HCT116 (cell line): ENCODE data around the gene GRIK1. TPM values are rescaled to one million over a fixed set of nuclear protein-coding genes. Genes with fewer than 3 reads are reported as not detected.

Source experiments
- ATAC-seq: fragments of 200-7000 bp; cut with Tn5 transposase; 2 replicates; pipeline ENCODE4 v1.9.1; 2020; ENCODE audit warnings: mild to moderate bottlenecking, moderate library complexity
- BruUV-seq: library from RNA; stranded (reverse); fragments of 400-500 nt; replicated peaks from 2 replicates; lab custom pipeline; 2021; lab: Mats Ljungman, UMichigan
- CTCF ChIA-PET: fragments of 300-600 bp; sonication (Branson Sonifier 250); formaldehyde crosslinking; loops from one replicate; lab custom pipeline; 2021; ENCODE audit warnings: antibody characterized with exemption; lab: Charles Lee
- POLR2A ChIA-PET: fragments of 300-600, 350-600 bp; sonication (Branson Sonifier 250); formaldehyde crosslinking; loops from one replicate; lab custom pipeline; 2021; ENCODE audit warnings: antibody characterized with exemption; lab: Charles Lee
- RAD21 ChIA-PET, 2 experiments: fragments of 300-600 bp; sonication (Branson Sonifier 250); formaldehyde crosslinking; loops; one replicate each; lab custom pipeline; 2023; ENCODE audit warnings: low total read pairs in 2 of 2; ENCODE audit not compliant: uncharacterized antibody in 2 of 2, unreplicated experiment in 2 of 2, low non-redundant PET in 1 of 2; lab: Charles Lee
- DNase-seq: peaks from one replicate; pipeline ENCODE4 v3.0.0-alpha.2; 2010; ENCODE audit warnings: low read depth, low spot score
- H2AFZ ChIP-seq: fragments of 200-600 bp; shearing (Covaris generic), sonication (generic); 2 replicates; pipeline ENCODE4 v1.6.1; 2017; ENCODE audit warnings: low read depth, mixed run types, mixed read lengths, antibody characterized with exemption, low read length; ENCODE audit not compliant: poor library complexity, severe bottlenecking
- H3K27ac ChIP-seq: 2 replicates; pipeline ENCODE4 v1.5.1; 2012; ENCODE audit warnings: low read depth, low read length
- H3K27me3 ChIP-seq: fragments of 200-600 bp; sonication (generic); 2 replicates; pipeline ENCODE4 v1.6.1; 2016; ENCODE audit warnings: mixed run types, low read length, mixed read lengths; ENCODE audit not compliant: insufficient read depth
- H3K36me3 ChIP-seq, 2 experiments: fragments of 200-500 bp in 1 of 2; fragments of 200-600 bp in 1 of 2; sonication (Bioruptor generic) in 1 of 2; sonication (generic) in 1 of 2; 2 replicates each; pipeline versions ENCODE4 v1.5.1 to v1.6.1; 2014 to 2016; ENCODE audit warnings: low read length in 2 of 2, inconsistent platforms in 1 of 2, mixed read lengths in 1 of 2, mixed run types in 1 of 2; ENCODE audit not compliant: insufficient read depth in 2 of 2, control insufficient read depth in 1 of 2
- H3K4me1 ChIP-seq, 2 experiments: fragments of 200-600 bp in 1 of 2; sonication (generic) in 1 of 2; 2 replicates each; pipeline versions ENCODE4 v1.5.1 to v1.6.1; 2012 to 2017; ENCODE audit warnings: low read length in 2 of 2, inconsistent platforms in 1 of 2, mild to moderate bottlenecking in 1 of 2, mixed read lengths in 1 of 2, mixed run types in 1 of 2, moderate library complexity in 1 of 2; ENCODE audit not compliant: insufficient read depth in 2 of 2, control insufficient read depth in 1 of 2
- H3K4me2 ChIP-seq: fragments of 200-600 bp; sonication (generic); 2 replicates; pipeline ENCODE4 v1.6.1; 2017; ENCODE audit warnings: mixed run types, low read length, mixed read lengths
- H3K4me3 ChIP-seq, 2 experiments: fragments of 200-600 bp in 1 of 2; sonication (generic) in 1 of 2; replicated peaks in 1 of 2; 2 replicates each; pipeline ENCODE4 v1.5.1; 2011 to 2016; ENCODE audit warnings: low read length in 2 of 2, control low read depth in 1 of 2, low read depth in 1 of 2, mild to moderate bottlenecking in 1 of 2, mixed read lengths in 1 of 2, mixed run types in 1 of 2
- H3K79me2 ChIP-seq: fragments of 200-600 bp; sonication (generic); 2 replicates; pipeline ENCODE4 v1.6.1; 2017; ENCODE audit warnings: mild to moderate bottlenecking, mixed run types, low read length, moderate library complexity, mixed read lengths; ENCODE audit not compliant: insufficient read depth
- H3K9ac ChIP-seq: fragments of 200-600 bp; sonication (generic); 2 replicates; pipeline ENCODE4 v1.6.1; 2016; ENCODE audit warnings: low read length, mixed read lengths
- H3K9me2 ChIP-seq: fragments of 200-600 bp; sonication (generic), shearing (Covaris generic); 2 replicates; pipeline ENCODE4 v1.6.1; 2017; ENCODE audit warnings: mixed run types, mild to moderate bottlenecking, moderate library complexity; ENCODE audit not compliant: insufficient read depth
- H3K9me3 ChIP-seq, 2 experiments: fragments of 200-500 bp in 1 of 2; fragments of 200-600 bp in 1 of 2; sonication (Bioruptor generic) in 1 of 2; sonication (generic) in 1 of 2; 2 replicates each; pipeline ENCODE4 v1.6.1; 2014 to 2017; ENCODE audit warnings: low read length in 2 of 2, mixed read lengths in 2 of 2, inconsistent platforms in 1 of 2, low read depth in 1 of 2, mild to moderate bottlenecking in 1 of 2, mixed run types in 1 of 2, moderate library complexity in 1 of 2; ENCODE audit not compliant: control insufficient read depth in 1 of 2, insufficient read depth in 1 of 2
- H4K20me1 ChIP-seq: fragments of 200-600 bp; sonication (generic), shearing (Covaris generic); 2 replicates; pipeline ENCODE4 v1.6.1; 2017; ENCODE audit warnings: mixed run types, mild to moderate bottlenecking, moderate library complexity; ENCODE audit not compliant: insufficient read depth
- CBX3 ChIP-seq: IDR thresholded peaks from 2 replicates; pipeline ENCODE4 v1.6.1; 2012; ENCODE audit warnings: low read depth
- CEBPB ChIP-seq: IDR thresholded peaks from 2 replicates; pipeline ENCODE4 v1.6.1; 2012; ENCODE audit warnings: low read depth
- EGR1 ChIP-seq: IDR thresholded peaks from 2 replicates; pipeline ENCODE4 v1.6.1; 2012; ENCODE audit warnings: low read depth
- ELF1 ChIP-seq: IDR thresholded peaks from 2 replicates; pipeline ENCODE4 v1.6.1; 2012; ENCODE audit warnings: low read depth, borderline replicate concordance
- EZH2 ChIP-seq: fragments of 200-600 bp; sonication (generic); IDR thresholded peaks from 2 replicates; pipeline ENCODE4 v1.6.1; 2017; ENCODE audit warnings: antibody characterized with exemption, mixed run types
- EZH2phosphoT487 ChIP-seq: fragments of 200-600 bp; IDR thresholded peaks from 2 replicates; pipeline ENCODE4 v1.6.1; 2018; ENCODE audit warnings: antibody characterized with exemption, borderline replicate concordance
- FOSL1 ChIP-seq: IDR thresholded peaks from 2 replicates; pipeline ENCODE4 v1.6.1; 2012; ENCODE audit warnings: low read depth
- POLR2A ChIP-seq: IDR thresholded peaks from 2 replicates; pipeline ENCODE4 v1.7.0; 2011; ENCODE audit warnings: borderline replicate concordance; ENCODE audit not compliant: insufficient read depth, insufficient read length; ENCODE audit errors: extremely low read depth
- POLR2AphosphoS5 ChIP-seq: IDR thresholded peaks from 2 replicates; pipeline ENCODE4 v1.6.1; 2011; ENCODE audit warnings: mild to moderate bottlenecking, low read depth, low read length, moderate library complexity
- RAD21 ChIP-seq: IDR thresholded peaks from 2 replicates; pipeline ENCODE4 v1.6.1; 2012; ENCODE audit warnings: low read depth, mild to moderate bottlenecking
- SRF ChIP-seq: IDR thresholded peaks from 2 replicates; pipeline ENCODE4 v1.6.1; 2012; ENCODE audit warnings: low read depth
- TCF7L2 ChIP-seq: IDR thresholded peaks from 2 replicates; pipeline ENCODE4 v1.7.0; 2011; ENCODE audit warnings: borderline replicate concordance, inconsistent platforms; ENCODE audit not compliant: insufficient read depth, insufficient read length; ENCODE audit errors: extremely low read depth
- YY1 ChIP-seq: IDR thresholded peaks from 2 replicates; pipeline ENCODE4 v1.6.1; 2011; ENCODE audit warnings: low read length, low read depth, moderate library complexity, mild to moderate bottlenecking; ENCODE audit not compliant: insufficient replicate concordance; ENCODE audit errors: extremely low read depth
- ZFX ChIP-seq: fragments of 450-650 bp; IDR thresholded peaks from 2 replicates; pipeline ENCODE4 v1.6.1; 2017
- ZNF274 ChIP-seq: fragments of 200-500 bp; sonication (Bioruptor generic); IDR thresholded peaks from 2 replicates; pipeline ENCODE4 v1.6.1; 2014; ENCODE audit warnings: mild to moderate bottlenecking, low read depth, low read length, inconsistent platforms
- intact Hi-C: fragments of 100-400 bp; cut with micrococcal nuclease; formaldehyde crosslinking; loops from 2 replicates; pipeline ENCODE4 v1.10.0; 2022
- total RNA-seq: library from RNA; stranded (reverse); gene quantifications from one replicate; pipeline ENCODE4 v1.2.1, GENCODE V29; 2021; ENCODE audit not compliant: unreplicated experiment
- TF ChIP-seq, protein P1 (sequence below): IDR thresholded peaks from 2 replicates; pipeline ENCODE4 v1.6.1; 2011; ENCODE audit warnings: mild to moderate bottlenecking, low read length, moderate library complexity; ENCODE audit not compliant: insufficient replicate concordance; ENCODE audit errors: extremely low read depth
- TF ChIP-seq, protein P2 (sequence below): IDR thresholded peaks from 2 replicates; pipeline ENCODE4 v1.6.1; 2012
- TF ChIP-seq, protein P3 (sequence below): IDR thresholded peaks from 2 replicates; pipeline ENCODE4 v1.6.1; 2012
- TF ChIP-seq, protein P4 (sequence below), 3 experiments: fragments of 200-600 bp in 1 of 3; sonication (generic) in 1 of 3; IDR thresholded peaks in 2 of 3; conservative IDR thresholded peaks in 1 of 3; 2 replicates each; pipeline ENCODE4 v1.5.1; 2012 to 2017; ENCODE audit warnings: low read depth in 2 of 3, low read length in 2 of 3, antibody characterized with exemption in 1 of 3, borderline replicate concordance in 1 of 3, control low read depth in 1 of 3, mild to moderate bottlenecking in 1 of 3, mixed read lengths in 1 of 3, mixed run types in 1 of 3, moderate library complexity in 1 of 3; ENCODE audit not compliant: insufficient read depth in 1 of 3

Gene GRIK1
- total RNA-seq, 1 experiment from 2014 or later = not detected

DNA sequence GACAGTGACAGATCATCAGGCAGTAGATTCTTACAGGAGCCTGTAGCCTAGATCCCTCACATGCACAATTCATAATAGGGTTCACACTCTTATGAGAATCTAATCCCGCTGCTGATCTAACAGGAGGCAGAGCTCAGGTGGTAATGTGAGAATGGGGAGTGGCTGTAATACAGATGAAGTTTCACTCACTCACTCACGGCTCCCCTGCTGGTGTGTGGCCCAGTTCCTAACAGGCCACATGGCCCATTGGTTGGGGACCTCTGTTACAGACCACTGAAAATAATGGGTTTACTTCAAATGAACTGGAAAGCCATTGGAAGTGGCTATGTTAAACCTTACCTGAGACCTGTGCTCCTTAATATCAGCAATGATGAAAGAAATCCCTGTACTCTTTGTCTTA is 151.0 kb downstream of the GRIK1 start (continued):
- TF ChIP-seq, protein P1, sequence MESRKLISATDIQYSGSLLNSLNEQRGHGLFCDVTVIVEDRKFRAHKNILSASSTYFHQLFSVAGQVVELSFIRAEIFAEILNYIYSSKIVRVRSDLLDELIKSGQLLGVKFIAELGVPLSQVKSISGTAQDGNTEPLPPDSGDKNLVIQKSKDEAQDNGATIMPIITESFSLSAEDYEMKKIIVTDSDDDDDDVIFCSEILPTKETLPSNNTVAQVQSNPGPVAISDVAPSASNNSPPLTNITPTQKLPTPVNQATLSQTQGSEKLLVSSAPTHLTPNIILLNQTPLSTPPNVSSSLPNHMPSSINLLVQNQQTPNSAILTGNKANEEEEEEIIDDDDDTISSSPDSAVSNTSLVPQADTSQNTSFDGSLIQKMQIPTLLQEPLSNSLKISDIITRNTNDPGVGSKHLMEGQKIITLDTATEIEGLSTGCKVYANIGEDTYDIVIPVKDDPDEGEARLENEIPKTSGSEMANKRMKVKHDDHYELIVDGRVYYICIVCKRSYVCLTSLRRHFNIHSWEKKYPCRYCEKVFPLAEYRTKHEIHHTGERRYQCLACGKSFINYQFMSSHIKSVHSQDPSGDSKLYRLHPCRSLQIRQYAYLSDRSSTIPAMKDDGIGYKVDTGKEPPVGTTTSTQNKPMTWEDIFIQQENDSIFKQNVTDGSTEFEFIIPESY = no peak
- TF ChIP-seq RAD21 = no peak
- TF ChIP-seq, protein P2, sequence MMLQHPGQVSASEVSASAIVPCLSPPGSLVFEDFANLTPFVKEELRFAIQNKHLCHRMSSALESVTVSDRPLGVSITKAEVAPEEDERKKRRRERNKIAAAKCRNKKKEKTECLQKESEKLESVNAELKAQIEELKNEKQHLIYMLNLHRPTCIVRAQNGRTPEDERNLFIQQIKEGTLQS = no peak
- TF ChIP-seq ELF1 = no peak
- TF ChIP-seq YY1 = no peak
- TF ChIP-seq, all 23 proteins: peak for 0

DNA sequence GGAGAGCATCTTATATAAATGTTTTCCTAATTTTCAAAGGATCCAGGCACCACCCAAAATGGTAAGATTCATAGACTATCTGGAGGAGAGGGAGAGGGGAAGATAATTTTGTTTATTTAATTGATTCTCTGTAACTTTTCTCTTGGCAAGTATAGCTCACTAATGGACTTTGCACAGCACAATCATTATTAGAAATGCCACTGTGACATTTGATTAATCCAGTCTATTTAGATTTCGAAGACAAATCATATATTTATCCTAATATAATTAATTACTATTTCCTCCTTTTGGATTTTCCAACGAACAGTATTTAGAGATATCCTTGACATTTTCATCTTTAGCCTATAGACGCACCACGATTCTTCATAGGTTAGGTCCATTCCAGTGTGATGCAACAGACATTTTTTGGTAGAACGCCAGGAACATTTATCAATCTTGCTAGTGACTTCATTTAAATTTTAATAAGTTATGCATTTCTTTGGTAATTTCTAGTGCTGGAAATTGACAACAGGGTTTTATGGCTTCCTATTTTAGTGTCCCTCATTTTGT is 152.4 kb downstream of the GRIK1 start:
- ATAC-seq = no peak
- POLR2A ChIA-PET = no interaction called here
- TF ChIP-seq FOSL1 (no peak), YY1 (no peak), TCF7L2 (no peak), CEBPB (no peak), EZH2phosphoT487 (no peak), ZFX (no peak), EZH2 (no peak), EGR1 (no peak), ZNF274 (no peak), POLR2AphosphoS5 (no peak), SRF (no peak), POLR2A (no peak), CBX3 (no peak)
- TF ChIP-seq, protein P3, sequence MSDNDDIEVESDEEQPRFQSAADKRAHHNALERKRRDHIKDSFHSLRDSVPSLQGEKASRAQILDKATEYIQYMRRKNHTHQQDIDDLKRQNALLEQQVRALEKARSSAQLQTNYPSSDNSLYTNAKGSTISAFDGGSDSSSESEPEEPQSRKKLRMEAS = no peak
- TF ChIP-seq, protein P4, sequence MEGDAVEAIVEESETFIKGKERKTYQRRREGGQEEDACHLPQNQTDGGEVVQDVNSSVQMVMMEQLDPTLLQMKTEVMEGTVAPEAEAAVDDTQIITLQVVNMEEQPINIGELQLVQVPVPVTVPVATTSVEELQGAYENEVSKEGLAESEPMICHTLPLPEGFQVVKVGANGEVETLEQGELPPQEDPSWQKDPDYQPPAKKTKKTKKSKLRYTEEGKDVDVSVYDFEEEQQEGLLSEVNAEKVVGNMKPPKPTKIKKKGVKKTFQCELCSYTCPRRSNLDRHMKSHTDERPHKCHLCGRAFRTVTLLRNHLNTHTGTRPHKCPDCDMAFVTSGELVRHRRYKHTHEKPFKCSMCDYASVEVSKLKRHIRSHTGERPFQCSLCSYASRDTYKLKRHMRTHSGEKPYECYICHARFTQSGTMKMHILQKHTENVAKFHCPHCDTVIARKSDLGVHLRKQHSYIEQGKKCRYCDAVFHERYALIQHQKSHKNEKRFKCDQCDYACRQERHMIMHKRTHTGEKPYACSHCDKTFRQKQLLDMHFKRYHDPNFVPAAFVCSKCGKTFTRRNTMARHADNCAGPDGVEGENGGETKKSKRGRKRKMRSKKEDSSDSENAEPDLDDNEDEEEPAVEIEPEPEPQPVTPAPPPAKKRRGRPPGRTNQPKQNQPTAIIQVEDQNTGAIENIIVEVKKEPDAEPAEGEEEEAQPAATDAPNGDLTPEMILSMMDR (IDR thresholded peaks at IDR 0.05 in 2 of 3, conservative IDR thresholded peaks at IDR 0.05 in 1 of 3; ENCODE audit: borderline replicate concordance in 1 of 3, insufficient read depth in 1 of 3, low read depth in 2 of 3, low read length in 2 of 3) = no peak

More for the DNA sequence above, 152.4 kb downstream of the GRIK1 start:
- Histone ChIP-seq H2AFZ (no peak overlapping the region), H3K27ac (no peak overlapping the region), H3K36me3 (no peaks in the 10 kb centered on the region), H3K4me3 (no peak overlapping the region), H3K4me2 (no peak overlapping the region), H3K79me2 (no peaks in the 10 kb centered on the region), H3K4me1 (no peaks in the 10 kb centered on the region), H3K9me3 (peaks cover 5 to 22% of the 10 kb centered on the region in 2 experiments; a peak in 2 of 4 replicates), H3K27me3 (no peaks in the 10 kb centered on the region), H4K20me1 (no peaks in the 10 kb centered on the region), H3K9ac (no peak overlapping the region), H3K9me2 (no peaks in the 10 kb centered on the region)
- intact Hi-C loops = no loop called here
- ChIA-PET CTCF (no interaction called here), RAD21 (no interaction called here)
- BruUV-seq = no TSS peak
- no peak for DNase-seq
